ENCODE measurements around the gene PPP1R16B. TPM values are rescaled to one million over a fixed set of nuclear protein-coding genes. Genes with fewer than 3 reads are reported as not detected.

The PPP1R16B gene
- total RNA-seq, 1 donor from 2014 or later, result 46.9 TPM

DNA sequence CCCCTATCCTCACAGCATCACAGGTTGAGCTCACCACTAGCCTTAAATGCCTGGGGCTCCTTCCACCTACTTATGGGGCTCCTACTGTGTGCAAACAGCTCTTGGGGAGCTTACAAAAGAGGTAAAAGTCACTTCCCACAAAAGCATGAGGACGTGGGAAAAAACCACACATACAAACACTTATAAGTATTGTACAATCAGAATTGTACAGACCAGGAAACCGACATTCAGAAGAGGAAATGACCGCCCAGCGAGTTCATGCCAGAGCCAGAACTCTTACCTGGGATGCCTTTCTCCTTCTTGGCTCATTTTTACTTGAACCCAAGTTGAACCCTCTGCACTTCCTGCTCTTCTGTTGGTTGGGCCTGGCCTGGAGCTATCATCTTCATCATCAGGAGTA, 6.3 kb upstream of the PPP1R16B start:
- TF ChIP-seq, protein P1, sequence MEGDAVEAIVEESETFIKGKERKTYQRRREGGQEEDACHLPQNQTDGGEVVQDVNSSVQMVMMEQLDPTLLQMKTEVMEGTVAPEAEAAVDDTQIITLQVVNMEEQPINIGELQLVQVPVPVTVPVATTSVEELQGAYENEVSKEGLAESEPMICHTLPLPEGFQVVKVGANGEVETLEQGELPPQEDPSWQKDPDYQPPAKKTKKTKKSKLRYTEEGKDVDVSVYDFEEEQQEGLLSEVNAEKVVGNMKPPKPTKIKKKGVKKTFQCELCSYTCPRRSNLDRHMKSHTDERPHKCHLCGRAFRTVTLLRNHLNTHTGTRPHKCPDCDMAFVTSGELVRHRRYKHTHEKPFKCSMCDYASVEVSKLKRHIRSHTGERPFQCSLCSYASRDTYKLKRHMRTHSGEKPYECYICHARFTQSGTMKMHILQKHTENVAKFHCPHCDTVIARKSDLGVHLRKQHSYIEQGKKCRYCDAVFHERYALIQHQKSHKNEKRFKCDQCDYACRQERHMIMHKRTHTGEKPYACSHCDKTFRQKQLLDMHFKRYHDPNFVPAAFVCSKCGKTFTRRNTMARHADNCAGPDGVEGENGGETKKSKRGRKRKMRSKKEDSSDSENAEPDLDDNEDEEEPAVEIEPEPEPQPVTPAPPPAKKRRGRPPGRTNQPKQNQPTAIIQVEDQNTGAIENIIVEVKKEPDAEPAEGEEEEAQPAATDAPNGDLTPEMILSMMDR (IDR thresholded peaks at IDR 0.05; ENCODE audit: unreplicated experiment), result no peak
- peaks cover 7% of the 10 kb centered on the region for H3K27me3 Mint-ChIP-seq (ENCODE audit: unreplicated experiment)

DNA sequence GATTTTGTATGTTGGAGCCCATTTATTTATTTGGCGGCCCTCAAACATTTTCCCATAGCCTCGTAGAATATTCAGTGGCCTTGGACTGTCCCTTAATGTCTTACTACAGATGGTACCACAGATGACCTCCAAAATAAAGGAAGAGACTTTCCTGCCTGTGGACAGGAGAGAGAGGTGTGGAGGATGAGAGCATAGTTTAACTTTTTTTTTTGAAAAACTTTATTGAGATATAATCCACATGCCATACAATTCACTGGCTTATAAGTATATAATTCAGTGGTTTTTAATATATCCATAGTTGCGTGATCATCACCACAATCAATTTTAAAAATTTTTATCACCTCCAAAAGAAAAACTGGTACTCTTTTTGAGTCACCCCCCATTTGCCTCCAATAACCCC, 4.6 kb upstream of the PPP1R16B start:
- TF ChIP-seq, protein P1 (IDR thresholded peaks at IDR 0.05; ENCODE audit: unreplicated experiment), result no peak
- Mint-ChIP-seq H3K4me1 (ENCODE audit: unreplicated experiment) (peaks cover 27% of the 10 kb centered on the region), H3K27ac (ENCODE audit: unreplicated experiment) (no peak overlapping the region), H3K36me3 (ENCODE audit: low read depth, unreplicated experiment) (no peaks in the 10 kb centered on the region), H3K4me3 (ENCODE audit: unreplicated experiment) (no peak overlapping the region), H3K27me3 (ENCODE audit: unreplicated experiment) (peaks cover 15% of the 10 kb centered on the region), H3K9me3 (ENCODE audit: unreplicated experiment) (no peaks in the 10 kb centered on the region)
- no peak for DNase-seq (ENCODE audit: low spot score)

More for the DNA sequence above, 6.3 kb upstream of the PPP1R16B start:
- Mint-ChIP-seq H3K9me3 (ENCODE audit: unreplicated experiment) (no peaks in the 10 kb centered on the region), H3K36me3 (ENCODE audit: low read depth, unreplicated experiment) (no peaks in the 10 kb centered on the region), H3K4me3 (ENCODE audit: unreplicated experiment) (no peak overlapping the region), H3K27ac (ENCODE audit: unreplicated experiment) (peak overlapping the region; percentile 74), H3K4me1 (ENCODE audit: unreplicated experiment) (peaks cover 19% of the 10 kb centered on the region)
- DNase-seq (ENCODE audit: low spot score), result no peak

DNA sequence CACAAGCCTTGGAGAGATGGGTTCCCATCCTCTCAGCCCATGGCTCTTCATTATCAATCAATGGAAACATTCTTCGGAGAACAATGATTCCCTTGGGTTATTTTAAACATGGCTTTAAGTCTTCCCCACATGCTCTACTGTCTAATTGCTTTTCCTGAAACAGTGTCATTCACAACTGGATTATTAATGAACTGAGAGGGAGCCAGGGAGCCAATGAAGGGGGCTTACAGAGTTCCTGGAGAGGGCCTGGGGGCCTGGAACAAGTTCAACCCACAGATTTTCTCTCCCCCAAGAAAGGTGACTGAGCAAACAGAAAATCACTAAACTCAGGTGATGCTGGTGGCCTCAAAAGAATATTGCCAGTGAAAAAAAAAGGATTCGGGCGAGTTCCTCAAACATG, 1.3 kb upstream of the PPP1R16B start:
- Mint-ChIP-seq H3K27me3 (ENCODE audit: unreplicated experiment) (peaks cover 22% of the 10 kb centered on the region), H3K4me1 (ENCODE audit: unreplicated experiment) (peaks cover 41% of the 10 kb centered on the region), H3K27ac (ENCODE audit: unreplicated experiment) (peak overlapping the region; percentile 100), H3K36me3 (ENCODE audit: low read depth, unreplicated experiment) (peaks cover 10% of the 10 kb centered on the region), H3K9me3 (ENCODE audit: unreplicated experiment) (no peaks in the 10 kb centered on the region), H3K4me3 (ENCODE audit: unreplicated experiment) (peak overlapping the region; percentile 87)
- no peak for DNase-seq (ENCODE audit: low spot score)
- TF ChIP-seq, protein P1 (IDR thresholded peaks at IDR 0.05; ENCODE audit: unreplicated experiment), result no peak

DNA sequence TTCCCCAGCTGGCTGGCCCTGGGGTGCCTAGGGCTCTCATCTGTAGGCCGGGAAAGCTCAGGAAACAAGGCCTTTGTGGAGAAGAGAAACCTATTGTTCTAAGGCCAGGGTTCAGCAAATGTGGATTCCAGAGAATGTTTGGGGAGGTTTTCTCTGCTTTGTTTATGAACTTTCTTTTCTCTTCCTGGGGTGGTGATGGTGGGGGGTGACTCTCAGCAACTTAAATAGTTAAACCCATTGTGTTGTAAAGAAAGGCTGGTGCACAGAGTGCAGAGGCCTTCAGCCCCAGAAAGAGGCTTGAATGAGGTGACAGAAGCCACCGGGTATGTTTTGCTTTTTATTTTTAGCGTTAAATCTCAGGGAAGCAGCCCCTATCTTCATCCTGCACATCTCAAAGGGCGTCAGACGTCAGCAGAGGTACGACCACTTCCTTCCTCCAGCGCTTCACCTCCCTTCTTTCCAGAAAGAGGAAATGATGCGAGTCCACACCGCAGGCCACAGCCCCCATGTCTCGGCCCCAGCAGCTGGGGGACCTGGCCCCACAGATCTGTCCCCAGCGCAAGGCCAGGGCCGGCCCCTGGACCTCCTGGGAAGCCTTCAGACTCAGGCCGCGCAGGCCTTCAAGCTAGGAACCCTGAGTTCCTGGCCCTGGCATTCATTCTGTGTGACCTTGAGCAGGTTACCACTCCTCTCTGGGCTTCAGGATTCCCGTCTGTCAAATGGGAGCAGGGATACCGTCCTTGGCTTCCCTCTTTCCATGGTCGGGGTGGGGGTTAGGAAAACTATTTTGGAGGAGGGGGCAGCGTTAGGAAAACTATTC, 605 bp upstream of the PPP1R16B start:
- Mint-ChIP-seq H3K27me3 (ENCODE audit: unreplicated experiment) (peaks cover 20% of the 10 kb centered on the region), H3K36me3 (ENCODE audit: low read depth, unreplicated experiment) (peaks cover 13% of the 10 kb centered on the region), H3K4me3 (ENCODE audit: unreplicated experiment) (peak overlapping the region; percentile 87), H3K27ac (ENCODE audit: unreplicated experiment) (peak overlapping the region; percentile 100), H3K4me1 (ENCODE audit: unreplicated experiment) (peaks cover 40% of the 10 kb centered on the region), H3K9me3 (ENCODE audit: unreplicated experiment) (no peaks in the 10 kb centered on the region)
- TF ChIP-seq, protein P1 (IDR thresholded peaks at IDR 0.05; ENCODE audit: unreplicated experiment), result no peak
- peak; percentile 62 for DNase-seq (ENCODE audit: low spot score)
